DMS 273 treated with DMSO at 0.1 percent for 48 hours (cell line): ENCODE results near the gene ZCCHC24.
"Not testable (repeated sequence)": the region's sequence is repeated elsewhere in the genome, so short reads cannot be mapped to it uniquely, and the experiment has no call there.

Source experiments
- DNase-seq: peaks from one replicate; lab custom pipeline; 2025; lab: John Stamatoyannopoulos, UW

The ZCCHC24 gene

GRCh38 chr10:79346012-79346340 is 99.4 kb downstream of the ZCCHC24 start:
- DNase-seq: no peak

GRCh38 chr10:79345241-79346011 is 100.0 kb downstream of the ZCCHC24 start:
- DNase-seq: no peak

- no peak for DNase-seq
These were observed 100.8 kb downstream of the ZCCHC24 start for GRCh38 chr10:79344502-79345195.

- no peak for DNase-seq
These were observed 102.4 kb downstream of the ZCCHC24 start for GRCh38 chr10:79342811-79343561.

- no peak for DNase-seq
These were observed 103.1 kb downstream of the ZCCHC24 start for GRCh38 chr10:79342295-79342761.

- DNase-seq: no peak
These were observed 104.7 kb downstream of the ZCCHC24 start for GRCh38 chr10:79340646-79341244.

GRCh38 chr10:79339266-79339665 is 106.2 kb downstream of the ZCCHC24 start:
- no peak for DNase-seq

GRCh38 chr10:79337783-79338469 is 107.5 kb downstream of the ZCCHC24 start:
- DNase-seq: not testable (repeated sequence)

GRCh38 chr10:79336739-79337138 is 108.7 kb downstream of the ZCCHC24 start:
- DNase-seq: peak; percentile 62

- no peak for DNase-seq
These were observed 109.1 kb downstream of the ZCCHC24 start for GRCh38 chr10:79336276-79336675.

GRCh38 chr10:79335470-79336235 is 109.8 kb downstream of the ZCCHC24 start:
- no peak for DNase-seq

- peak; percentile 35 for DNase-seq
These were observed 110.3 kb downstream of the ZCCHC24 start for GRCh38 chr10:79335094-79335469.

GRCh38 chr10:79334573-79334972 is 110.9 kb downstream of the ZCCHC24 start:
- no peak for DNase-seq

- DNase-seq: no peak
These were observed 111.9 kb downstream of the ZCCHC24 start for GRCh38 chr10:79333513-79333912.

- not testable (repeated sequence) for DNase-seq
These were observed 112.7 kb downstream of the ZCCHC24 start for GRCh38 chr10:79332610-79333315.
